Parathyroid adenoma (tissue), 2 donors: Measurements from ENCODE around the gene CELSR1.
A peak's percentile ranks its signal among the peaks of the same experiment; 100 is the strongest.

ENCODE experiments used
- H2AFZ ChIP-seq: fragments of 300-600 bp; sonication (generic); one replicate; pipeline ENCODE4 v1.7.0; 2017; ENCODE audit warnings: antibody characterized with exemption, mild to moderate bottlenecking
- H3K27ac ChIP-seq: fragments of 300-600 bp; sonication (generic); one replicate; pipeline ENCODE4 v1.7.0; 2017
- H3K27me3 ChIP-seq: fragments of 300-600 bp; sonication (generic); one replicate; pipeline ENCODE4 v1.7.0; 2017; ENCODE audit warnings: low read length; ENCODE audit not compliant: control insufficient read depth, insufficient read depth
- H3K36me3 ChIP-seq: fragments of 300-600 bp; sonication (generic); one replicate; pipeline ENCODE4 v1.7.0; 2017; ENCODE audit warnings: low read length; ENCODE audit not compliant: control insufficient read depth, insufficient read depth
- H3K4me1 ChIP-seq: fragments of 300-600 bp; sonication (generic); one replicate; pipeline ENCODE4 v1.7.0; 2017; ENCODE audit warnings: control low read depth
- H3K4me2 ChIP-seq: fragments of 300-600 bp; sonication (generic); one replicate; pipeline ENCODE4 v1.7.0; 2017; ENCODE audit warnings: low read length
- H3K4me3 ChIP-seq: fragments of 300-600 bp; sonication (generic); one replicate; pipeline ENCODE4 v1.7.0; 2017; ENCODE audit warnings: low read depth, low read length
- H3K79me2 ChIP-seq: fragments of 300-600 bp; sonication (generic); one replicate; pipeline ENCODE4 v1.7.0; 2017; ENCODE audit warnings: control low read depth
- H3K9ac ChIP-seq: fragments of 300-600 bp; sonication (generic); one replicate; pipeline ENCODE4 v1.7.0; 2017; ENCODE audit warnings: mild to moderate bottlenecking
- H3K9me3 ChIP-seq: fragments of 300-600 bp; sonication (generic); one replicate; pipeline ENCODE4 v1.7.0; 2017; ENCODE audit warnings: low read length; ENCODE audit not compliant: control insufficient read depth
- TF ChIP-seq, protein P1 (sequence below): fragments of 300-600 bp; sonication (generic); IDR thresholded peaks from one replicate; pipeline ENCODE4 v1.7.0; 2017; ENCODE audit warnings: antibody characterized with exemption, mild to moderate bottlenecking
- donor health status: primary hyperparathyroidism.

CELSR1 gene

GRCh38 chr22:46436595-46437175 lies 100.7 kb downstream of the CELSR1 start:
- Histone ChIP-seq H3K4me2 (no peak overlapping the region), H3K27ac (no peak overlapping the region), H3K79me2 (no peaks in the 10 kb centered on the region), H3K36me3 (no peaks in the 10 kb centered on the region), H3K9me3 (no peaks in the 10 kb centered on the region), H2AFZ (no peak overlapping the region), H3K4me1 (no peaks in the 10 kb centered on the region), H3K4me3 (no peak overlapping the region), H3K27me3 (no peaks in the 10 kb centered on the region), H3K9ac (no peak overlapping the region)
- TF ChIP-seq, protein P1, sequence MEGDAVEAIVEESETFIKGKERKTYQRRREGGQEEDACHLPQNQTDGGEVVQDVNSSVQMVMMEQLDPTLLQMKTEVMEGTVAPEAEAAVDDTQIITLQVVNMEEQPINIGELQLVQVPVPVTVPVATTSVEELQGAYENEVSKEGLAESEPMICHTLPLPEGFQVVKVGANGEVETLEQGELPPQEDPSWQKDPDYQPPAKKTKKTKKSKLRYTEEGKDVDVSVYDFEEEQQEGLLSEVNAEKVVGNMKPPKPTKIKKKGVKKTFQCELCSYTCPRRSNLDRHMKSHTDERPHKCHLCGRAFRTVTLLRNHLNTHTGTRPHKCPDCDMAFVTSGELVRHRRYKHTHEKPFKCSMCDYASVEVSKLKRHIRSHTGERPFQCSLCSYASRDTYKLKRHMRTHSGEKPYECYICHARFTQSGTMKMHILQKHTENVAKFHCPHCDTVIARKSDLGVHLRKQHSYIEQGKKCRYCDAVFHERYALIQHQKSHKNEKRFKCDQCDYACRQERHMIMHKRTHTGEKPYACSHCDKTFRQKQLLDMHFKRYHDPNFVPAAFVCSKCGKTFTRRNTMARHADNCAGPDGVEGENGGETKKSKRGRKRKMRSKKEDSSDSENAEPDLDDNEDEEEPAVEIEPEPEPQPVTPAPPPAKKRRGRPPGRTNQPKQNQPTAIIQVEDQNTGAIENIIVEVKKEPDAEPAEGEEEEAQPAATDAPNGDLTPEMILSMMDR, result no peak

DNA sequence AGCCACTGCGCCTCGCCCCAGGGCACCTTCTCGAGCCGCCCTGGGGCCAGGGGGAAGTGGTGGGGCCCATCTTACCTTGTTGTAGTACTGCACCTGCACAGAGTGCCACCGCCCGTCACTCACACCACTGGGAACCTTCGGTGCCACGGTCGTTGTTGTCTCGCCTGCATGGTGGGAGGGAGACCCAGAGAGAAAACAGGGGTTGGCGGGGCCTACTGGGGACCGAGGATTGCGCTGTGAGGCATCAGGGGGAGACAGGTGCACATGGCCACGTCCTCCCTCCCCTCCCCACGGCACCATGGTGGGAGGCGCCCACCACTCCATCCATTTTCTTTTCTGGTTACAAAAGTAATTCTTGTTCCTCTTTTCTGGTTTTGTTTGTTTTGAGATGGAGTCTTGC lies 104.1 kb downstream of the CELSR1 start:
- no peaks in the 10 kb centered on the region for H3K36me3 ChIP-seq
- no peak overlapping the region for H3K9ac ChIP-seq
- no peak overlapping the region for H3K27ac ChIP-seq
- no peak overlapping the region for H3K4me2 ChIP-seq
- H3K9me3 ChIP-seq, result no peaks in the 10 kb centered on the region
- no peaks in the 10 kb centered on the region for H3K79me2 ChIP-seq
- H2AFZ ChIP-seq, result no peak overlapping the region
- TF ChIP-seq, protein P1, result no peak
- no peaks in the 10 kb centered on the region for H3K27me3 ChIP-seq
- H3K4me3 ChIP-seq, result no peak overlapping the region
- no peaks in the 10 kb centered on the region for H3K4me1 ChIP-seq

DNA sequence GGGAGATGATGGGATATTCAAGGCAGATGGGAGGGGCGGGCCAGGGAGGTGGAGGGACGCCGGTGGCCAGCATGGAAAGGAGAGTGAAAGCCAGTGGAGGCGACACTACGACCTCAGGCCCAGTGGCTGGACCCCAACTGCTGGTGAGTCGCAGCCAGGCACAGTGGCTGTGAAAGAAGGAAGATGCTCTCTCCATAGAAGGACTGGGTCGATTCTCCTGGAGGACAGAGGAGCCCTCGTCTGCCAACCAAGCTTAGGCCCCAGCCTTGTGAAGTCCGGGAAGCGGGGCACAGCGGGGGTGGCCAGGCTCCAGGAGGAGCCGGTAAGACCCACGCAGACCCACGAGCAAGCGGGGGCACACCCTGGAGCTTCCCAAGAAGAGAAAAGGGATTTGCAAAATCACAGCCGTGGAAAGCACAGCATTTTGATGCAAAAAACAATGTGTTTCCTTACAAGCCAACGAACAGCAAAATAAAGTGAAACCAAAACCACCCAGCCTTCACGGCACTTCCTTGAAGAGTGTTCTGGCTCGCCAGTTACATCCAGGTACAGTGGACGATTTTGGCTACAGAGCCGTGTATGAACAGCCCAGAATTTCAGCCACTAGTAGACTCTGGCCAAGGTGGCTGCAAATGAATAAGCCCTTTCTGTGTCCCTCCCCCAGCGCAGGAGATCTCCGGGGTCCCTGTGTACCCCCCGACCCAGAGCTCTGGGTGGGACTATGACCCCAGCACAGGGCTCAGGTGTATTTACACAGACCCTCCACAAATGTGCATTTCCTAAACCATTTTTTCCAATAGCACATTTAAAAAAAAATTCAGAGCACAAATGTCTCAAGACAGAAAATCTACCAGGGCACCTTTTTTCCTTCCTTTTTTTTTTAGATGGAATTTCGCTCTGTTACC lies 105.0 kb downstream of the CELSR1 start:
- Histone ChIP-seq H3K27me3 (no peaks in the 10 kb centered on the region), H3K27ac (no peak overlapping the region)

DNA sequence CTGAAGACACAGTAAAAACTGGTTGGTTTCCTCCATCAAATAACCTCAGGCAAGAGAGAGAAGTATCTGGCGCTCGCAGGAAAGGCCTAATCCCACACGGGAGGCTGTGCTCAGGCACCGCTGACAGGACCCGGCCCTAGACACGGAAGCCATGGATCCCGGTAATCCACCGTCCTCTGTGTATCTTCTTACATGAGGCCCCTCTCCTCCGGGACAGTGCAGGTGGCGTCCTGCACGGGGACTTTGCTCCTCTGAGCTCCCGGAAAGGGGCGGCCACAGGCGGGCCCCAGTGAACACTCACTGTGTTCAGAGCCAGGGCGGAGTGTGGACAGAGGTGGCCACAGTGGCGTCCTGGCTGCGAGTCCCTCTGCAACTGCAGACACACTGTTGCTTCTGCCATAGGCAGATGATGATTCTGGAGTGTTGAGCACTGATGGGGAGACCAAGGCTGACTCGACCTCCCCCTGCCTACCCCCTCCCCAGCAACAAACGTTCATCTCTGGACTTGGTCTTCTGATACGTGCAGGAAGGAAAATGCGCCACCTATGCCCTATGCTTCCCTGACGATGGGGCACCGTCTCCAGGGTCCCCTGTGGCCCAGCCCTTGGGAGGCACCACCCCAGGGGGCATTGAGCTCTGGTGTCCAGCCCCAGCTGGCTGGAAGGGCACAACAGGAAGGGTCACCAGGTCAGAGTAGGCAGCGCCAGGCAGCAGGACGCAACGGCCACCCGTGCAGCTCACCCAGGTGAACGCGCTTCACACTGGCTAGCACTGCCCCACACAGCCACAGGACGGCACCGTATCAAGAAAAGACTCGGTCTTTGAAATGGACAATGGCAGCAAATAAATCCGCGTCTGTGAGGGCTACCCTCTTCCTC lies 106.2 kb downstream of the CELSR1 start:
- no peaks in the 10 kb centered on the region for H3K9me3 ChIP-seq
- no peak overlapping the region for H2AFZ ChIP-seq
- H3K79me2 ChIP-seq, result no peaks in the 10 kb centered on the region
- no peak overlapping the region for H3K27ac ChIP-seq
- H3K36me3 ChIP-seq, result no peaks in the 10 kb centered on the region
- no peaks in the 10 kb centered on the region for H3K4me1 ChIP-seq
- H3K27me3 ChIP-seq, result no peaks in the 10 kb centered on the region
- no peak overlapping the region for H3K9ac ChIP-seq
- TF ChIP-seq, protein P1, result no peak
- H3K4me2 ChIP-seq, result no peak overlapping the region
- H3K4me3 ChIP-seq, result no peak overlapping the region

More for the DNA sequence above, 105.0 kb downstream of the CELSR1 start:
- Histone ChIP-seq H3K79me2 (no peaks in the 10 kb centered on the region), H3K4me1 (no peaks in the 10 kb centered on the region), H3K36me3 (no peaks in the 10 kb centered on the region), H3K9me3 (no peaks in the 10 kb centered on the region), H2AFZ (no peak overlapping the region), H3K4me3 (no peak overlapping the region), H3K9ac (no peak overlapping the region), H3K4me2 (peak overlapping the region; percentile 43)
- TF ChIP-seq, protein P1, result no peak
